K562 (cell line): Measurements from ENCODE around the gene GNAI3. TPM values are rescaled to one million over a fixed set of nuclear protein-coding genes. Genes with fewer than 3 reads are reported as not detected.

Experiments
- CHD4 ChIP-seq: fragments of 200-600 bp; sonication (generic); IDR thresholded peaks from 3 replicates; pipeline ENCODE4 v1.6.1; 2012; ENCODE audit warnings: low read depth, mild to moderate bottlenecking, mixed read lengths, low read length, inconsistent platforms; ENCODE audit not compliant: insufficient read depth, insufficient replicate concordance, poor library complexity, severe bottlenecking
- TAF1 ChIP-seq: IDR thresholded peaks from 2 replicates; pipeline ENCODE4 v1.6.1; 2011; ENCODE audit warnings: mild to moderate bottlenecking, low read length, moderate library complexity; ENCODE audit not compliant: insufficient read depth, control insufficient read depth, severe bottlenecking; ENCODE audit errors: extremely low read depth
- ZBTB40 ChIP-seq, 2 experiments: fragments of 450-650 bp in 1 of 2; sonication (generic) in 1 of 2; formaldehyde crosslinking in 1 of 2; IDR thresholded peaks; 2 replicates each; pipeline versions ENCODE4 v1.7.1 to v1.9.0; 2016 to 2022; ENCODE audit warnings: inconsistent platforms in 1 of 2, mild to moderate bottlenecking in 1 of 2, missing genetic modification reagents in 1 of 2
- ZKSCAN3 ChIP-seq: fragments of 250-450 bp; sonication (Bioruptor Pico); IDR thresholded peaks from 2 replicates; pipeline ENCODE4 v1.4.0; 2020
- ZNF79 ChIP-seq: fragments of 250-450 bp; sonication (Bioruptor Pico); IDR thresholded peaks from 2 replicates; pipeline ENCODE4 v1.4.0; 2020; ENCODE audit warnings: low read depth, mild to moderate bottlenecking, moderate library complexity
- polyA plus RNA-seq, 8 experiments: library from polyadenylated mRNA; depleted of rRNA in 4 of 8; stranded (reverse) in 5 of 8; unstranded in 3 of 8; fragments of >200 nt; fragmentation: Nextera tagmentation in 2 of 8; fragmentation: Illumina TruSeq in 1 of 8; extraction: Ambion mirVana in 2 of 8; extraction: Trizol in 1 of 8; gene quantifications; 2 replicates each; pipeline versions ENCODE4 v1.2.1 to v1.2.3, GENCODE V29; 2011 to 2014; ENCODE audit warnings: inconsistent platforms in 1 of 8, missing spikeins in 1 of 8
- total RNA-seq, 7 experiments: library from RNA; depleted of rRNA in 6 of 7; stranded (reverse); fragments of >200 nt in 6 of 7; fragmentation: Illumina TruSeq in 2 of 7; extraction: Trizol in 2 of 7; gene quantifications; 2 replicates each; pipeline versions ENCODE4 v1.2.1 to v1.2.3, GENCODE V29; 2011 to 2021; ENCODE audit warnings: low replicate concordance in 1 of 7

Gene GNAI3
- total and polyA plus RNA-seq, 9 of the 15 experiments (the other 6 are each of a cell fraction or from before 2014, with no cell fraction given): 6.3 to 13.2 (median 8.9) TPM

- TF ChIP-seq ZBTB40 (IDR thresholded peaks at IDR 0.05): no peak
- TF ChIP-seq ZBTB40 (CRISPR knock-in tag; IDR thresholded peaks at IDR 0.05): no peak
- TF ChIP-seq ZNF79 (CRISPR knock-in tag): no peak
- TF ChIP-seq TAF1: no peak
- no peak for TF ChIP-seq ZKSCAN3 (CRISPR knock-in tag)
- no peak for TF ChIP-seq CHD4
Observed at GRCh38 chr1:109516872-109517271, 31.5 kb upstream of the GNAI3 start (continued).
